ENCODE results near the gene FAM117A.

The FAM117A gene

GRCh38 chr17:49763735-49764558, at the start of gene FAM117A:
TSS of gene FAM117A (minus strand) at chr17:49764131. CDS start at chr17:49764087, 44 bp downstream.
- peak; percentile 99 for DNase-seq (ENCODE audit: low read depth)

GRCh38 chr17:49809056-49809455, 45.1 kb upstream of the FAM117A start:
- no peak for DNase-seq (ENCODE audit: low read depth)

- DNase-seq (ENCODE audit: low read depth) = no peak
These were observed 34.8 kb upstream of the FAM117A start for GRCh38 chr17:49798738-49799137.

- no peak for DNase-seq (ENCODE audit: low read depth)
These were observed 34.3 kb upstream of the FAM117A start for GRCh38 chr17:49798182-49798581.

GRCh38 chr17:49795372-49795771, 31.4 kb upstream of the FAM117A start:
- no peak for DNase-seq (ENCODE audit: low read depth)

- no peak for DNase-seq (ENCODE audit: low read depth)
These were observed 29.4 kb upstream of the FAM117A start for GRCh38 chr17:49793309-49793708.

GRCh38 chr17:49789243-49789578, 25.3 kb upstream of the FAM117A start:
- no peak for DNase-seq (ENCODE audit: low read depth)

- DNase-seq (ENCODE audit: low read depth) = peak; percentile 98
These were observed 24.7 kb upstream of the FAM117A start, which contains the start of gene KAT7 for GRCh38 chr17:49788478-49789242. TSS of gene KAT7 (plus strand) at chr17:49788681. CDS start at chr17:49788835, 154 bp downstream.

- peak; percentile 26 for DNase-seq (ENCODE audit: low read depth)
These were observed 24.1 kb upstream of the FAM117A start for GRCh38 chr17:49787884-49788477.

- no peak for DNase-seq (ENCODE audit: low read depth)
These were observed 20.7 kb upstream of the FAM117A start for GRCh38 chr17:49784636-49785035.

- no peak for DNase-seq (ENCODE audit: low read depth)
These were observed 19.9 kb upstream of the FAM117A start for GRCh38 chr17:49783791-49784190.

- no peak for DNase-seq (ENCODE audit: low read depth)
These were observed 19.3 kb upstream of the FAM117A start for GRCh38 chr17:49783071-49783715.

GRCh38 chr17:49779739-49780231, 15.9 kb upstream of the FAM117A start:
- no peak for DNase-seq (ENCODE audit: low read depth)

- no peak for DNase-seq (ENCODE audit: low read depth)
These were observed 15.3 kb upstream of the FAM117A start for GRCh38 chr17:49779156-49779738.

GRCh38 chr17:49777563-49777962, 13.6 kb upstream of the FAM117A start:
- DNase-seq (ENCODE audit: low read depth) = no peak

- DNase-seq (ENCODE audit: low read depth) = no peak
These were observed 12.8 kb upstream of the FAM117A start for GRCh38 chr17:49776551-49777300.

GRCh38 chr17:49775546-49776260, 11.8 kb upstream of the FAM117A start:
- DNase-seq (ENCODE audit: low read depth) = no peak

GRCh38 chr17:49766918-49767530, 3.1 kb upstream of the FAM117A start:
- peak; percentile 76 for DNase-seq (ENCODE audit: low read depth)

GRCh38 chr17:49764559-49765180, 739 bp upstream of the FAM117A start:
- DNase-seq (ENCODE audit: low read depth) = no peak
